Activated T-cell treated with anti-CD3 and anti-CD28 coated beads, Interleukin-2, amount 50 U/mL, for 4 hours (primary cell): ENCODE results near the gene ACAT2. TPM values are rescaled to one million over a fixed set of nuclear protein-coding genes. Genes with fewer than 3 reads are reported as not detected.
"Not testable (repeated sequence)": the region's sequence is repeated elsewhere in the genome, so short reads cannot be mapped to it uniquely, and the experiment has no call there.

Experiments
- ATAC-seq, 2 donors: fragments of 200-7000 bp; cut with Tn5 transposase; one replicate each; pipeline ENCODE4 v1.10.0; 2021
- DNase-seq: peaks from one replicate; pipeline ENCODE4 v3.0.0-alpha.2; 2020
- H3K27me3 Mint-ChIP-seq: one replicate; pipeline ENCODE4 v1.8.0; 2021; ENCODE audit warnings: low read depth, mixed read lengths
- H3K36me3 Mint-ChIP-seq: one replicate; pipeline ENCODE4 v1.8.0; 2022; ENCODE audit warnings: mixed read lengths; ENCODE audit not compliant: insufficient read depth
- H3K4me1 Mint-ChIP-seq: one replicate; pipeline ENCODE4 v1.8.0; 2021; ENCODE audit warnings: low read depth, mixed read lengths
- H3K4me3 Mint-ChIP-seq: one replicate; pipeline ENCODE4 v1.8.0; 2021; ENCODE audit warnings: mild to moderate bottlenecking, moderate library complexity, mixed read lengths
- H3K9me3 Mint-ChIP-seq: one replicate; pipeline ENCODE4 v1.8.0; 2021; ENCODE audit warnings: mixed read lengths
- total RNA-seq, 3 donors: library from RNA; stranded (reverse); gene quantifications; one replicate each; pipeline ENCODE4 v1.2.1, GENCODE V29; 2021

ACAT2 gene
- total RNA-seq, 3 donors from 2014 or later, result 37.2 to 49.0 (median 44.1) TPM

- DNase-seq, H3K36me3 Mint-ChIP-seq, H3K9me3 Mint-ChIP-seq, H3K27me3 Mint-ChIP-seq, ATAC-seq: not testable (repeated sequence)
- peak overlapping the region; percentile 31 for H3K4me3 Mint-ChIP-seq
- H3K4me1 Mint-ChIP-seq, result peaks cover 32% of the 10 kb centered on the region
These were observed 36.6 kb upstream of the ACAT2 start for GRCh38 chr6:159725208-159725607.

DNA sequence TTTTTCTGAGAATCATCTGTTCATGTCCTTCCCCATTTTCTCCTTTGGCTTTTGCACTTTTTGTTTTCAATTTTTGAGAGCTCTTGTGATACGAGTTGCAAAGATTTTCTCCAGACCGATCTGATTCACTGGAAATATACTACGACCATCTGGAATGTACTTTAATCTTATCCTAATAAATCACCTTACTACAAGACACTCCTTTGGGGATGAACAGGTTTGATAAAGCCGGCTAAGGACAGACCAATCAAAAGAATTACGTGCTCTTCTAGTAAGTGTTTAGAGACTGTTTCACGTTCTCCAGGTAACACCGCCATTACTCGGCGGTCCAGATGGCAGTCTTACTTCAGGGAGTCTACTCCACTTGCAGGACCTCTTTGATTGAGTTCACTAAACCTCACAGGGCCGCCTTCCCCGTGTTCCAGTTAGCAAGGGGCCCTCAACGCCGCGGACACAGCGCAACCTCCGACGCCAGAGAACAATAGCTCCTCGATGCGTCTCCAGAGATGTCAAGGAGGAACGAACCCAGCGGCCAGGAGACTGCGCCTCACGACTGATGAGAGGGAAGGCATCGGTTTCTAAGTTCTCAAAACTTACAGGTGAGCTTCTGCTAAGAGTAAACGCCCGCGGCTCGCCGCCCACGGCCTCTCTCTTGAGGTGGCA, 35.5 kb upstream of the ACAT2 start:
- H3K36me3 Mint-ChIP-seq, result peaks cover 13% of the 10 kb centered on the region
- peak overlapping the region; percentile 92 for H3K4me3 Mint-ChIP-seq
- H3K9me3 Mint-ChIP-seq, result no peaks in the 10 kb centered on the region
- H3K27me3 Mint-ChIP-seq, result no peaks in the 10 kb centered on the region
- peaks cover 43% of the 10 kb centered on the region for H3K4me1 Mint-ChIP-seq
- DNase-seq (no peak), ATAC-seq (peak; percentile 7 to 15)

- ATAC-seq, result peak; percentile 86
- peak; percentile 96 for DNase-seq
- Mint-ChIP-seq H3K4me3 (peak within 1 kb of the TSS; percentile 92), H3K9me3 (no peaks in the 10 kb centered on the region), H3K27me3 (no peaks in the 10 kb centered on the region), H3K4me1 (peaks cover 45% of the 10 kb centered on the region), H3K36me3 (peaks cover 14% of the 10 kb centered on the region)
These were observed 34.7 kb upstream of the ACAT2 start, which contains the start of gene WTAP for GRCh38 chr6:159726918-159727716. TSS of gene WTAP (plus strand) at chr6:159727506. CDS start at chr6:159736266, 8,760 bp downstream.

- peaks cover 10% of the 10 kb centered on the region for H3K36me3 Mint-ChIP-seq
- ATAC-seq (peak; percentile 44 to 49), DNase-seq (no peak)
- peak overlapping the region; percentile 91 for H3K4me3 Mint-ChIP-seq
- H3K4me1 Mint-ChIP-seq, result peaks cover 46% of the 10 kb centered on the region
- no peaks in the 10 kb centered on the region for H3K27me3 Mint-ChIP-seq
- no peaks in the 10 kb centered on the region for H3K9me3 Mint-ChIP-seq
These were observed 34.0 kb upstream of the ACAT2 start for GRCh38 chr6:159727717-159728445.

- Mint-ChIP-seq H3K4me1 (peaks cover 46% of the 10 kb centered on the region), H3K4me3 (peak overlapping the region; percentile 91), H3K27me3 (no peaks in the 10 kb centered on the region), H3K36me3 (peaks cover 6% of the 10 kb centered on the region), H3K9me3 (no peaks in the 10 kb centered on the region)
- ATAC-seq, result no peak
- no peak for DNase-seq
These were observed 33.3 kb upstream of the ACAT2 start for GRCh38 chr6:159728531-159728964.

DNA sequence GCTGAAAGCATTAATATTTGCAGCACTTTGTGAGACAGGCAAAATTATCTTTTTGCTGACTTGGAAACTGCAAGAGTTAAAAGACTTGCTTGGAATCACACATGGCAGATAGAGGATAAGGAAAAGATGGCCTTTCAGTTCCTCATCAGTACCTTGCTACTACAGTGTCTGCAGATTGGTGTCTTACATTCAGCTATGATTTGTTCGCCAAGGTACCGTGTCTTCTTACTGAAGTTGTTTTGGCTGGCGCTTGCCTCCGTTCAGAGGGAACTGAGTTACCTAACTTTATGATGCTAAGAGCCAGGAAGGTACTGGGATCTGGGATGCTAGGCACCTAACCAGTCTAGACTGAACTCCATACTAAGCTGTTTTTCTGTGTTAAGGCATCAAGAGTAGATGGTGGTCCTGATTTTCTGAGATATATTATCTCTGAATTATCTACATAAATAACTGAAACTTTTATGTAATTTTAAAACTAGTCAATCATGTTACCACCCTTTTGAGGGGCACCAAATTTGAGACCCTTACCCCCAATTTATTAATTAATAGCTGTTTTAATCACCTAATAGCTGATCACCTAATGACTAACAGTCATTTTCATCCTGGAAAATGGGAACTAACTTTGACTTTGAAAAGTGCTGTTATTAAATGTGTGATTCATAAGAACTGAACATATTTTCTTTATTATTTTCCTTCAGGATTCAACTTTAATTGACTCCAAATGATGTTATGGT, 32.1 kb upstream of the ACAT2 start:
- H3K4me3 Mint-ChIP-seq, result peak overlapping the region; percentile 91
- DNase-seq (no peak), ATAC-seq (no peak)
- H3K9me3 Mint-ChIP-seq, result no peaks in the 10 kb centered on the region
- H3K36me3 Mint-ChIP-seq, result peaks cover 6% of the 10 kb centered on the region
- H3K27me3 Mint-ChIP-seq, result no peaks in the 10 kb centered on the region
- peaks cover 54% of the 10 kb centered on the region for H3K4me1 Mint-ChIP-seq

DNA sequence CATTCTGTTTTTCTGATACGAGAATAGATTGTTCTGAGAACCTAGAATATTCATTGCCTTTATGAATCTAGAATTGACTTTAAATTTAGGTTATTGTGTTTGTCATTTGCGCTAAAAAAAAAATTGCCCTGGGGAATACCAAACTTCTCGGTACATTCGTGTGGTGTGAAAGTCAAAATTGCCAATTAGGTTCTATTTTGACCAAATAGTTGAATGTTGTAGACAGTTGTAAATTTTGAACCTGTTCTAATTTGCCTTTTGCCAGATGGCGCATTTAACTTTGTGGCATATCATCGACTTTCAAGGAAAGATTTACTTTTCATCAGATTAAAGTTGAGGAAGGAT, 31.5 kb upstream of the ACAT2 start:
- Mint-ChIP-seq H3K4me1 (peaks cover 59% of the 10 kb centered on the region), H3K4me3 (peak overlapping the region; percentile 91), H3K27me3 (no peaks in the 10 kb centered on the region), H3K9me3 (no peaks in the 10 kb centered on the region), H3K36me3 (peaks cover 6% of the 10 kb centered on the region)
- DNase-seq (no peak), ATAC-seq (no peak)

- peaks cover 58% of the 10 kb centered on the region for H3K4me1 Mint-ChIP-seq
- ATAC-seq, H3K36me3 Mint-ChIP-seq, H3K9me3 Mint-ChIP-seq, DNase-seq, H3K4me3 Mint-ChIP-seq, H3K27me3 Mint-ChIP-seq: not testable (repeated sequence)
These were observed 29.3 kb upstream of the ACAT2 start for GRCh38 chr6:159732550-159732949.

- not testable (repeated sequence) for H3K4me3 Mint-ChIP-seq, ATAC-seq
- peaks cover 65% of the 10 kb centered on the region for H3K4me1 Mint-ChIP-seq
These were observed 28.4 kb upstream of the ACAT2 start for GRCh38 chr6:159733395-159733794.

DNA sequence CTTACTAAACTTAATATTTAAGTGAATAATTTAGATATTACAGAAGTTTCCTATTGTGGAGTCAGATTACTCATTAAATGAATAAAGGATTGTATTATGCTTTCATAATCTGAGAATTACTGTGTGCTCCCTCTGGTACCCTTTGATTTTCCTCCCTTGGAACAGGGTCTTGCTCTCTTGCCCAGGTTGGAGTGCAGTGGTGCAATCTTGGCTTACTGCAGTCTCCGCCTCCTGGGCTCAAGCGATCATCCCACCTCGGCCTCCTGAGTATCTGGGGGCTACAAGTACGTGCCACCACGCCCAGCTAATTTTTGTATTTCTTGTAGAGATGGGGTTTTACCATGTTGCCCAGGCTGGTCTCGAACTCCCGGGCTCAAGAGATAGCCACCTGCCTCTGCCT, 24.9 kb upstream of the ACAT2 start:
- peaks cover 42% of the 10 kb centered on the region for H3K4me1 Mint-ChIP-seq

More at GRCh38 chr6:159733395-159733794, 28.4 kb upstream of the ACAT2 start:
- not testable (repeated sequence) for H3K9me3 Mint-ChIP-seq, DNase-seq, H3K27me3 Mint-ChIP-seq
- H3K36me3 Mint-ChIP-seq, result peaks cover 16% of the 10 kb centered on the region

DNA sequence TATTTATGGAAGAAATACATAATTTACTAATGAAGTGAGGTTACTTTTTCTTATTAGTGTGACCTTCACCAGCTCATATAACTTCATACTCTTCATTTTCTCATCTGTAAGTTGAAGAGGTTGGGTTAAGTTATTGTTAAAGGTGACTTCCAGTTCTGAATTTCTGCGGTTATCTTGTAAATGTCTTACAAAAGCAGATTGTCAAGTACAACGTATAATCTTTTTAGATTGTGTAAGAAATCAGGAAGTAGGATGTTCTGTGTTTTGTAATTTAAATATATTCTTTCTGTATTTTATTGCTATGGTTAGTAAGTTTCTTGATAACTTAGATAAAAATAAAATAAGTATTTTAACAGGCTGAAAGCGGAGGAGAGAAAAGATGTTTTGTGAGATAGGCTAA, 22.5 kb upstream of the ACAT2 start:
- Mint-ChIP-seq H3K4me3 (no peak overlapping the region), H3K36me3 (peaks cover 36% of the 10 kb centered on the region), H3K9me3 (no peaks in the 10 kb centered on the region), H3K27me3 (no peaks in the 10 kb centered on the region), H3K4me1 (peaks cover 33% of the 10 kb centered on the region)
- ATAC-seq, result no peak
- DNase-seq, result no peak

More for the DNA sequence above, 24.9 kb upstream of the ACAT2 start:
- ATAC-seq (no peak), DNase-seq (no peak)
- peaks cover 25% of the 10 kb centered on the region for H3K36me3 Mint-ChIP-seq
- H3K9me3 Mint-ChIP-seq, result no peaks in the 10 kb centered on the region
- no peak overlapping the region for H3K4me3 Mint-ChIP-seq
- H3K27me3 Mint-ChIP-seq, result no peaks in the 10 kb centered on the region

DNA sequence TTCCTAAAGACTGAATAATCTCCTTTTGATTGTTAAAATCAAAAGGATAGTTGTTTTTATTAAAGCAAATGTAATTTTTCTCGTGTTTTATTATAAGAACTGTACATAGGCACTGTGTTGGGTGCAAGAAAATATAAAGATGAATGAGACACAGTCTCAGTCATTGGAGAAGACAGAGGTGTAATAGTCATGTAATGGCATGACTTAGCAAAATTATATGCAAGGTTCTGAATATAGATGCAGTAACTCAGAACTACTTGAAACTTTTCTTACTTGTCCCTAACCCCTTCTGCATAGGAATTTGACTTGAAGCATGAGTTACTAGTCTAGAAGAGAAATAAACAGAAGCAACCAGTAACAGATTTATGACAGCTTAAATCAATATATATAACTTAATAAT, 19.7 kb upstream of the ACAT2 start:
- Mint-ChIP-seq H3K4me1 (peaks cover 27% of the 10 kb centered on the region), H3K36me3 (peaks cover 54% of the 10 kb centered on the region), H3K9me3 (no peaks in the 10 kb centered on the region), H3K4me3 (no peak overlapping the region), H3K27me3 (no peaks in the 10 kb centered on the region)
- DNase-seq, result no peak
- no peak for ATAC-seq

DNA sequence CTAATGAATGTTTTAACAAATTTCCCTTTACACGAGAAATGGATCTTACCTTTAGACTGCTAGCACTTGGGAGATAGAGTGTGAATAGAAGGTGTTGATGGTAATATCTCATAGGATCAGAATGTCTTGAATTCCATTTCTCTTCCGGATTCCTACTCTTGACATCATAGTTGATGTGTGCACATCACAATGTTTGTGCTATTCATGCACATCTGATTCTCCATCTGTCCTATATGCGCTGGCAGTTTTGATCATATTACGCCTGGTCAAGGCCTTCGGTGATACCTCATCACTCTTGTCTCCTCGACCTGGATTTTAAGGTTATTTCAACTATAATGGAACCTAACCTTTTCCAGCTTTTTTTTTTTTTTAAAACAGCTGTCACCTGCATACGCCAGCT, 16.8 kb upstream of the ACAT2 start:
- H3K36me3 Mint-ChIP-seq, result peaks cover 63% of the 10 kb centered on the region

GRCh38 chr6:159746759-159747158, 15.1 kb upstream of the ACAT2 start:
- no peak for DNase-seq
- Mint-ChIP-seq H3K36me3 (peaks cover 58% of the 10 kb centered on the region), H3K4me1 (peaks cover 9% of the 10 kb centered on the region), H3K4me3 (no peak overlapping the region), H3K9me3 (no peaks in the 10 kb centered on the region), H3K27me3 (no peaks in the 10 kb centered on the region)
- ATAC-seq, result no peak

More for the DNA sequence above, 16.8 kb upstream of the ACAT2 start:
- no peak for DNase-seq
- H3K27me3 Mint-ChIP-seq, result no peaks in the 10 kb centered on the region
- H3K4me3 Mint-ChIP-seq, result no peak overlapping the region
- no peaks in the 10 kb centered on the region for H3K9me3 Mint-ChIP-seq
- ATAC-seq, result no peak
- H3K4me1 Mint-ChIP-seq, result peaks cover 14% of the 10 kb centered on the region
